GM21825 (cell line): ENCODE results near the gene EHBP1.

Experiments
- ATAC-seq: cut with Tn5 transposase; IDR thresholded peaks from one replicate; pipeline ENCODE4 v1.9.1; 2021; ENCODE audit warnings: mild to moderate bottlenecking, moderate library complexity; ENCODE audit not compliant: unreplicated experiment

Gene EHBP1

GRCh38 chr2:62871506-62871905 is 166.0 kb downstream of the EHBP1 start:
- ATAC-seq = no peak

GRCh38 chr2:62873603-62874002 is 168.1 kb downstream of the EHBP1 start:
- no peak for ATAC-seq

DNA sequence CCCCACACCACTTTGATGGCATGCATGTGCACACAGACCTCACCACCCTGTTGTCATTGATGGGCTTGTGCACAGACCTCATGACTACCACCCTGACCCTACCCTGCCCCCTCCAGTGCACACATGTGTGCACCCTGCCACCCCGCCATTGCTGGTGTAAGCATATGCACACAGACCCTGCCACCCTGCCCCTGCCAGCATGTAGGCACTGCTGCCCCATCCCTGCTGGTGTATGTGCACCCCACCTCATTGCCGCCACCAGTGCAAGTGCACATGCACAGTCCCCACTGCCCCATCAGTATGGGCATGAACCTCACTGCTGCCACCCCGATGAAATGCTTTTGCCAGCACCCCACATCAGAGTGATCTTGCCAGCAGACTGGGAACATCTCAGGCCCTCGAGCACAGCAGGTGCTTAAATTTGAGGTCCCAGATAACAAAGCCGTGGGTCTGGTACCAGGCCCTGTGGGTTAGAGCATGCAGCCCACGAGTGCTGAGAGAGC is 169.4 kb downstream of the EHBP1 start:
- ATAC-seq = no peak

DNA sequence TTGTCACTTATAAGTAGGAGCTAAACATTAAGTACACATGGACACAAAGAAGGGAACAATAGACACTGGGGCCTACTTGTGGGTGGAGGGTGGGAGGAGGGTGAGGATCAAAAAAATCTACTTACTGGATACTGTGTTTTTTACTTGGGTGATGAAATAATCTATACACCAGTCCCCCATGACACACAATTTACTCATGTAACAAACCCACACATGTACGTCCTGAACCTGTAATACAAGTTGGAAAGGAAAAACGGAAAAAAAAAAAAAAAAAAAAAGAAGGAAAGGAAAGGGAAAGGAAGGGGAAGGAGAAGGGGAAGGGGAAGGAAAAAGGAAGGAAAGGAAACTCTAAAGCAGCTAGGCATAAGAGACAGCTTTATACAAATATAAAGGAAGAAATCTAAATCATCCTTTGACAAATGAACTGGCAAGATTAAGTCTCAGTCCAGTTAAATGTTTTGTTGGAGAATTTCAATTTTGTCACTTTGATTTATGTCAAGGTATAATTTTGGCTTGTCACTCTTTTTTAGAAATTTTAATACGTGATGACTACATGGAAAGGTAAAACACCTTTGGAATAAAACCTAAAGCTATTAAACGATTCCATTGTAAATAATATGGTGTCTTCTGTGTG is 175.8 kb downstream of the EHBP1 start:
- ATAC-seq = no peak

DNA sequence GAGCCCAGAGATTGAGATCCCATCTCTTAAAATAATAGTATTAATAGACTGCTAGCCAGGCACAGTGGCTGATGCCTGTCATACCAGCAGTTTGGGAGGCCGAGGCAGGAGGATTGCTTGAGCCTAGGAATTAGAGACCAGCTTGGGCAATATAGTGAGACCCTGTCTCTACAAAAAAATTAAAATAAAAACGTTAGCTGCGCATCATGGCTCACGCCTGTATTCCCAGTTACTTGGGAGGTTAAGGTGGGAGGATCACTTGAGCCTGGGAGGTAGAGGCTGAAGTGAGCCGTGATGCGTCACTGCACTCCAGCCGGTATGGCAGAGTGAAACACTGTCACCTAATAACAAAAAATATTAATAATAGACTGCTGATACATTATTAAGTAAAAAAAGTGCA is 178.1 kb downstream of the EHBP1 start:
- no peak for ATAC-seq

DNA sequence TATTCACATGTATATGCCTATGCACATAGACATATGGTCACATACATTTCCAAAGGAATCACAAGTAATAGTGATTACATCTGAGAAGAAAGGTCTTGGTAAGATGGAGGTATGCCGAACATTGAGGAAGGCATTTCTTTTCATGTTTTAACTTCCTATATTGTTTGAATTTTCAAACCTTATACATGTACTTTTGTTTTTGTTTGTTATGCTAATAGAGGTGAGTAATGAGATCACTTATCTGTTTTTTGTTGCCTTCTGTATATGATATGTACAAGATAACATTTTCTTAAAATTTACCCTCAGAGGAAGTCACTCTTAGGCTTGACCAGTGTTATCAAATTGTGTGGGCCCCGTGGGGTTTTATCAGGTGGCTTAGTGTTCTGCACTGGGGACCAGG is 178.6 kb downstream of the EHBP1 start:
- ATAC-seq = no peak

GRCh38 chr2:62884514-62884913 is 179.0 kb downstream of the EHBP1 start:
- no peak for ATAC-seq

DNA sequence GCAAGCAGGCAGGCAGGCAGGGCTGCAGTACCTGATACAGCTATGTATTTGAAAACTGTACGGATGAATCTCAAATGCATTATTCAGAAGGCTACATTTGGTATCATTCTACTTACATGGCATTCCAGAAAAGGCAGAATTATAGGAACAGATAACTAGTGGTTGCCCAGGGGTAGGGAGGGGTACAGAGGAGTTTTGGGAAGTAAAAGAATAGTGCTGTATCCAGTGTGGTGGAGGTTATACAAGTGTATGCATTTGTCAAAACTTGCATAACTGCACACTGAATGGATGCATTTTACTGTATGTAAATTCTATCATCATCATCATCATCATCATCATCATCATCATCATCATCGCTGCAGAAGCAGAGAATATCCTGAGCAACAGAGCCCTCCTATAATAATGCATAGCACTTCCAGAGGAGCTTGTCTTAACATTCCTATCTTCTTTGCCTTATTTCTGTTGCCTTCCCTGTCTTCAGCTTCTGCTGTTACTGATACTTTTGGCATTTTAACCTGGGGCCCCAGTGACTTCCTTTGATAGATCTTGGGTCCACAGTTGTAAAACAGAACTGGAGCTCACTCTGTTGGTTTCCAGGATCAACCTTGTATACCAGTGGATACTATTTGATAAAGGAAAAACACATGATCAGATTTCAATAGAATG is 189.6 kb downstream of the EHBP1 start:
- ATAC-seq = no peak

GRCh38 chr2:62895632-62896009 is 190.1 kb downstream of the EHBP1 start:
- ATAC-seq = no peak

- no peak for ATAC-seq
Observed at GRCh38 chr2:62897187-62897827, 191.8 kb downstream of the EHBP1 start.

- ATAC-seq = no peak
Observed at GRCh38 chr2:62904344-62904743, 198.8 kb downstream of the EHBP1 start.

DNA sequence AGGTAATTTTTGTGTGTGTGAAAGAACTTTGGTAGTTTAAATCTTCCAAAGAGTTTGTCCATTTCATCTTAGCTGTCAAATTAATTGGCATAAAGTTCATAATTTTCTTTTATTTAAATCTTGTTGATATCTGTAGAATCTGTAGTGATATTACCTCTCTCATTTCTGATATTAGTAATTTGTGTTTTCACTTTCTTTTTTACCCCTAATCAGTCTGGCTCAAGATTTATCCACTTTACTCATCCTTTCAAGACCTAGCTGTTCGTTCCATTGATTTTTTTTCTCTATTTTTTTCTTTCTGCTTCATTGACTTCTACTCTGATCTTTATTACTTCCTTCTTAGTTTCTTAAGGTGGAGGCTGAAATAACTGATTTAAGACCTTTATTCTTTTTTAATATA is 202.6 kb downstream of the EHBP1 start:
- no peak for ATAC-seq

DNA sequence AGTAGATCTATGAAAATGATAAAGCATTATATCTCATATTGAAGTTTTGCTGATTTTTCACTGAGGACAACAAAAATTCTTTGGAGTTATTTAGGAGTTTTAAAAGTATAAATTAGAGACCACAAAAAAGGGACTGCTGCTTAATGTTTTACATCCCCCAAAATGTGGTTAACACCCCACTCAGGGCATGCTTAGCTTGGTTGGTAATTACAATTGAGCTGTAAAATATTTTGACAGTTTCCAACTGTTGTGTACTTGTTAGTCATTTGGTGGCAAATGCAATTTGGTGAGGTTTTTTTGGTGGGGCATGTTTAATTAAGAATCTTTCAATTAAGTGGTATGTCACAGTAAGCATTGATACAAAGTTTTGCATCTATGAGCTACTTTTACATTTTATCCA is 207.8 kb downstream of the EHBP1 start:
- no peak for ATAC-seq

GRCh38 chr2:62919041-62919440 is 213.5 kb downstream of the EHBP1 start:
- no peak for ATAC-seq

- no peak for ATAC-seq
Observed at GRCh38 chr2:62920070-62920469, 214.6 kb downstream of the EHBP1 start.

DNA sequence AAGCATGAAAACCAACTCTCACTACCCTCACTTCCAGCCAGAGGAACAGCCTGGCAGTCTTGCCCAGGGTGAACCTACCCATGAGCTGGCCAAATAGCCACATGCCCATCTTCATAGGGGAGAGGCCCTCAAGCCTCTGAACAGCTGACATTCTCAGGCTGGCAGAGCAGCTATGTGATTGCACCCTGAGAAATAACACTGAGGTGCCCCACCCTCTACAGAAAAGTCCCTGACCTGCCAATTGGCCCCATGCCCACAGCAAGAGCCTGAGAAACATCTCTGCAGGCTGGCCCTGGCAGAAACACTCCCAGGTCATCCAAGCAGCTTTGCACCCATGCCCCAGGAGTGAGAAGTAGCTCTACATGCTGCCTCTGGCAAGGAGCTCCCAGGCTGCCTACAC is 217.7 kb downstream of the EHBP1 start:
- ATAC-seq = no peak

DNA sequence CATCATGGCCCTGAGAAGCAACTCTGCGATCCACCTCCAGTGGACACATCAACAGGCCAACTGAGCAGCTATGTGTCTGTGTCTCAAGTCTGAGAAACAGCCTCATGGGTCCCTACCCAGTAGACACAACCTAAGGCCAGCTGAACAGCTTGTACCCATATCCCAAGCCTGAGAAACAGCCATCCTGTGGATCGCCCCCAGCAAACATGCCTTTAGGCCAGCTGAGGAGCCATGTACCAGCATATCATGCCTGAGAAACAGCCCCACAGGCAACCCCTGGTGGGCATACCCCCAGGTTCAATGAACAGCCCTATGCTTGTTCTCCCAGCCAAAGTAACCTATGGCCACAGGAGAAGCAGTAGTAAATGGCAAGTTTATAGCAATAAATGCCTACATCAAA is 218.4 kb downstream of the EHBP1 start:
- no peak for ATAC-seq

DNA sequence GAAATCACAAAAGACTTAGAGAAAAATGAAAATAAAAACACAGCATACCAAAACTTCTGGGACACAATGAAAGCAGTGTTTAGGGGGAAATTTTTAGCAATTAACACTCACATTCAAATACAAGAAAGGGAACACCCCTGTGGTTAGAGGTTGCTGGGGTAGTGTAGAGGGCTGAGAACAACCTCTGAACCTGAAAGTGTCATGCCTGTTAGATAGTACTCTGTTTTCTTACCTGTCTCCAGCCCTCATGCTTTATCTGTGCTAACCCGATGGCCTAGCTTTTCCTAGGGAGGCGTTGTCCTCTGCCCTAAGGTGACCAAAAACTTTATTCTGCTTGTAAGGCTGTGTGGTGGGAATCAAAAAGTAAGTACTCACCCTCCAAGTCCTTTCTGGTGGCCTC is 222.5 kb downstream of the EHBP1 start:
- ATAC-seq = no peak

DNA sequence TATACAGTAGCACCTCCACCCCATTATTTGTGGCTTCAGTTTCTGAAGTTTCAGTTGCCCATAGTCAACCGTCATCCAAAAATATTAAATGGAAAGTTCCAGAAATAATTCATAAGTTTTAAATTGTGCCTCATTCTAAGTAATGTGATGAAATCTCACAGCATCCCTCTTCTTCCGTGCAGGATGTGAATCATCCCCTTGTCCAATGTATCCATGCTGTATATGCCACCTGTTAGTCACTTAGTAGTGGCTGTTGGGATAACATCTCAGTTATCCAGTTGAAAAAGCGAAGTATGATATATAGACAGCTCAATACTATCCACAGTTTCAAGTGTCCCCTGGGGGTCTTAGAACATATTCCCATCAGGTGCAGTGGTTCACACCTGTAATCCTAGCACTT is 226.0 kb downstream of the EHBP1 start:
- ATAC-seq = no peak

GRCh38 chr2:62933398-62933917 is 227.9 kb downstream of the EHBP1 start:
- no peak for ATAC-seq

GRCh38 chr2:62934517-62934916 is 229.0 kb downstream of the EHBP1 start:
- ATAC-seq = no peak

GRCh38 chr2:62938126-62938525 is 232.6 kb downstream of the EHBP1 start:
- ATAC-seq = no peak
